Mesendoderm (in vitro differentiated cells): ENCODE measurements around the gene CTSF. TPM values are rescaled to one million over a fixed set of nuclear protein-coding genes. Genes with fewer than 3 reads are reported as not detected.

ENCODE experiments used
- DNase-seq: peaks from one replicate; pipeline ENCODE4 v3.0.0; 2013
- H2AK5ac ChIP-seq: 2 replicates; pipeline ENCODE4 v1.6.1; 2013; ENCODE audit warnings: low read length, inconsistent platforms
- H2BK120ac ChIP-seq: 2 replicates; pipeline ENCODE4 v1.6.1; 2013; ENCODE audit warnings: low read depth, mild to moderate bottlenecking, low read length, moderate library complexity, mixed read lengths
- H2BK15ac ChIP-seq: replicated peaks from 2 replicates; pipeline ENCODE4 v1.6.1; 2013; ENCODE audit warnings: low read depth, mild to moderate bottlenecking, moderate library complexity
- H2BK5ac ChIP-seq: 2 replicates; pipeline ENCODE4 v1.6.1; 2013; ENCODE audit warnings: low read length, inconsistent platforms
- H3K18ac ChIP-seq: 2 replicates; pipeline ENCODE4 v1.6.1; 2013; ENCODE audit warnings: mild to moderate bottlenecking, low read length, mixed read lengths
- H3K23ac ChIP-seq: one replicate; pipeline ENCODE4 v1.6.1; 2013; ENCODE audit warnings: low read length
- H3K27ac ChIP-seq: 2 replicates; pipeline ENCODE4 v1.5.1; 2013; ENCODE audit warnings: low read depth, mild to moderate bottlenecking, inconsistent platforms, low read length, moderate library complexity
- H3K27me3 ChIP-seq: 2 replicates; pipeline ENCODE4 v1.6.1; 2013; ENCODE audit warnings: low read length, control low read depth, mild to moderate bottlenecking, inconsistent platforms; ENCODE audit not compliant: insufficient read depth, poor library complexity
- H3K36me3 ChIP-seq: 2 replicates; pipeline ENCODE4 v1.6.1; 2013; ENCODE audit warnings: low read length, inconsistent platforms; ENCODE audit not compliant: control insufficient read depth, insufficient read depth
- H3K4ac ChIP-seq: one replicate; pipeline ENCODE4 v1.6.1; 2013; ENCODE audit warnings: low read depth, mild to moderate bottlenecking, low read length, moderate library complexity
- H3K4me1 ChIP-seq: 2 replicates; pipeline ENCODE4 v1.6.1; 2013; ENCODE audit warnings: low read depth, low read length, inconsistent platforms; ENCODE audit not compliant: control insufficient read depth
- H3K4me2 ChIP-seq: 2 replicates; pipeline ENCODE4 v1.6.1; 2013; ENCODE audit warnings: low read length
- H3K4me3 ChIP-seq: 2 replicates; pipeline ENCODE4 v1.5.1; 2013; ENCODE audit warnings: mild to moderate bottlenecking, low read length
- H3K56ac ChIP-seq: one replicate; pipeline ENCODE4 v1.6.1; 2013; ENCODE audit warnings: low read length
- H3K79me1 ChIP-seq: 2 replicates; pipeline ENCODE4 v1.6.1; 2013; ENCODE audit warnings: low read length, inconsistent platforms
- H3K79me2 ChIP-seq: 2 replicates; pipeline ENCODE4 v1.6.1; 2013; ENCODE audit warnings: mild to moderate bottlenecking, low read length; ENCODE audit not compliant: control insufficient read depth, insufficient read depth
- H3K9ac ChIP-seq: 2 replicates; pipeline ENCODE4 v1.6.1; 2013; ENCODE audit warnings: low read length, inconsistent platforms
- H4K5ac ChIP-seq: one replicate; pipeline ENCODE4 v1.6.1; 2013; ENCODE audit warnings: low read length
- H4K8ac ChIP-seq: one replicate; pipeline ENCODE4 v1.6.1; 2013; ENCODE audit warnings: low read depth, mild to moderate bottlenecking, control low read depth, low read length, moderate library complexity
- WGBS: extraction: QIAGEN DNeasy Blood & Tissue Kit; methylation state at CpG from one replicate; pipeline ENCODE4 v1.1.7; 2013; ENCODE audit warnings: low lambda C conversion rate, missing lambda C conversion rate; ENCODE audit not compliant: insufficient coverage; ENCODE audit errors: extremely low coverage; 5-methylcytosine and 5-hydroxymethylcytosine counted together
- polyA plus RNA-seq, 2 experiments: library from polyadenylated mRNA; stranded (reverse); fragments of 200-250 nt; gene quantifications; one replicate each; pipeline ENCODE4 v1.2.3, GENCODE V29; 2013

CTSF gene
- polyA plus RNA-seq (2013, experiment 1 of 2) = 0.22 TPM
- polyA plus RNA-seq (2013, experiment 2 of 2) = 0.32 TPM

DNA sequence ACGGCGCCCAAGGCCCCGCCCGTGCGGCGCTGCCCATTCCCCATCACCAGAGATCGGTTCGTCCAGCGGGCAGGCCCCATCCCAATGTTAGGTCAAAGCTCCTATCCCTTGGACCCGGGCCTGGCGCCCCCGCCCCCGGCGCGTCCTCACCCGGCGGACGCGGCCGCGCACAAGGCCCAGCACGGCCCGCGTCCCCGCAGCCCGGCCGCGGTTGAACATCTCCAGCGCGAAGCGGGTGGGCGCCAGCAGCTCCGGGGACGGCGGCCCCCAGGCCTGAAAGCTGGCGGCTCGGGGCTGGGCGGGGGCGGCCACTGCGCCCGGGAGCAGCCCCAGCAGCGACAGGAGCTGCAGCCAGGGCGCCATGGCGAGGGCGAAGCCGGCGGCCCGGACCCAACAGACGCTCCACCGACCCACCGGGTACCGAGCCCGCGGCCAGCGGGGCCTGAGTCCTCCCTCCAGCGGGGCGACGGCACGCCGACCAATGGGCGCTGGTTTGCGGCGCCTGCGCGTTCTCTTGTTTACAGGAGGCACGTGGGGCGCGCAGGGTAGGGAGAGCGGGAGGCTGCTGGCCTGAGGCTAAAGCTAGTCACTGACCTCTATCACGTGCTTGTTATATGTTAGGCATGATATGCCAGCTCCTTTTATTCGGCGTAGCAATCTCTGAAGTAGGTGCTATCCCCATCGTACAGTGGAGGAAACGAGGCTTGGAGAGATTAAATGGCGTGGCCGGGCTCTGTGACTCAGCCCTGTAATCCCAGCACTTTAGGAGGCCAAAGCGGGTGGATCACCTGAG is at the start of gene CTSF:
Gene CTSF, minus strand, starts transcription at position 483 of the 793 bp plus-strand sequence. Its CDS starts 120 bp downstream, at position 363.
- Histone ChIP-seq H3K27ac (no peak within 1 kb of the TSS), H3K56ac (peak within 1 kb of the TSS; percentile 47), H2AK5ac (peak within 1 kb of the TSS; percentile 37), H2BK120ac (no peak within 1 kb of the TSS), H2BK15ac (no peak within 1 kb of the TSS), H2BK5ac (peak within 1 kb of the TSS; percentile 5), H4K8ac (no peak within 1 kb of the TSS), H3K9ac (no peak within 1 kb of the TSS), H3K4me1 (peaks cover 7% of the 10 kb centered on the region), H3K4ac (no peak within 1 kb of the TSS), H3K79me2 (no peaks in the 10 kb centered on the region), H3K18ac (no peak within 1 kb of the TSS), H3K4me3 (no peak within 1 kb of the TSS), H4K5ac (no peak within 1 kb of the TSS), H3K79me1 (no peaks in the 10 kb centered on the region), H3K36me3 (no peaks in the 10 kb centered on the region), H3K27me3 (no peaks in the 10 kb centered on the region), H3K23ac (no peak within 1 kb of the TSS), H3K4me2 (no peak within 1 kb of the TSS)
- DNase-seq = no peak
- no CpG with 5 or more reads among the region's 77 CpGs for WGBS

DNA sequence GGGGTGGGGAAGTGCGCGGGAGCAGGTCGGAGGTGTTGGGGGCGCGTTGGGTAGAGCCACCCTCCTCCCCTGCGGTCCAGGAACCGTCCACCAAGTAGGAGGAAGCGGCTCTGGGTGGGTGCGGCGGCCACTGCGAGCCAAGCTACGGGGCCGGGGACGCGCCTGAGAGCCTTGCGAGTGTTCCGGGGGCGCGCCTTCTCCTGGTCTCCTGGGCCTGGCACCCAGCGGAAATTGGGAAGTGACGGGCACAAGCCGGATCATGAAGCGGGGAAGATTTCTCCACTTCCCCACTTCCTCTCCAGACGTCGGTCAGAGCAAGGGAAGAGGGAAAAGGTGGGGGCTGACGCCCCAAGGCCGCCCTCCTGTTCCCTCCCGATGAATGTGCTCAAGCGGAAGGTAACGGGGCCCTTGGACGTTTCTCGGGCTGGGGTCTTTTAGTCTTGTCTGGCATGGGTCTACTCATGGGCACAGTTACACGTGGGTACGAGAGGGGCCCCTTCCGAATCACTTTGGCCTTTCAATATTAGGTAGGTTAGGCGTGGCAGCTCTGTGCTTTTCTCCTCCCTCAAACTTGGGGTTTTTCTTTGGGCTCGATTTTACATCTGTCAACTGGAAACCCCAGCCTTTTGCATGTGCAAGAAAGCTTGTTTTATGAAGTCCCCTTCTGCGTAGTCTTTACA is 48.9 kb upstream of the CTSF start:
- peak overlapping the region; percentile 100 for H3K56ac ChIP-seq
- no peak overlapping the region for H4K8ac ChIP-seq
- no peak overlapping the region for H2BK15ac ChIP-seq
- peak overlapping the region; percentile 56 for H3K4me2 ChIP-seq
- H2BK120ac ChIP-seq = no peak overlapping the region
- H3K27ac ChIP-seq = no peak overlapping the region
- peaks cover 4% of the 10 kb centered on the region for H3K4me1 ChIP-seq
- H2AK5ac ChIP-seq = no peak overlapping the region
- H3K18ac ChIP-seq = no peak overlapping the region
- H3K9ac ChIP-seq = peak overlapping the region; percentile 99
- no CpG with 5 or more reads among the region's 38 CpGs for WGBS
- H3K4me3 ChIP-seq = peak overlapping the region; percentile 99
- H3K79me1 ChIP-seq = no peaks in the 10 kb centered on the region
- H3K27me3 ChIP-seq = no peaks in the 10 kb centered on the region
- H3K79me2 ChIP-seq = peaks cover 54% of the 10 kb centered on the region
- DNase-seq = no peak
- no peak overlapping the region for H4K5ac ChIP-seq
- no peak overlapping the region for H2BK5ac ChIP-seq
- H3K36me3 ChIP-seq = no peaks in the 10 kb centered on the region
- H3K23ac ChIP-seq = peak overlapping the region; percentile 52
- no peak overlapping the region for H3K4ac ChIP-seq

DNA sequence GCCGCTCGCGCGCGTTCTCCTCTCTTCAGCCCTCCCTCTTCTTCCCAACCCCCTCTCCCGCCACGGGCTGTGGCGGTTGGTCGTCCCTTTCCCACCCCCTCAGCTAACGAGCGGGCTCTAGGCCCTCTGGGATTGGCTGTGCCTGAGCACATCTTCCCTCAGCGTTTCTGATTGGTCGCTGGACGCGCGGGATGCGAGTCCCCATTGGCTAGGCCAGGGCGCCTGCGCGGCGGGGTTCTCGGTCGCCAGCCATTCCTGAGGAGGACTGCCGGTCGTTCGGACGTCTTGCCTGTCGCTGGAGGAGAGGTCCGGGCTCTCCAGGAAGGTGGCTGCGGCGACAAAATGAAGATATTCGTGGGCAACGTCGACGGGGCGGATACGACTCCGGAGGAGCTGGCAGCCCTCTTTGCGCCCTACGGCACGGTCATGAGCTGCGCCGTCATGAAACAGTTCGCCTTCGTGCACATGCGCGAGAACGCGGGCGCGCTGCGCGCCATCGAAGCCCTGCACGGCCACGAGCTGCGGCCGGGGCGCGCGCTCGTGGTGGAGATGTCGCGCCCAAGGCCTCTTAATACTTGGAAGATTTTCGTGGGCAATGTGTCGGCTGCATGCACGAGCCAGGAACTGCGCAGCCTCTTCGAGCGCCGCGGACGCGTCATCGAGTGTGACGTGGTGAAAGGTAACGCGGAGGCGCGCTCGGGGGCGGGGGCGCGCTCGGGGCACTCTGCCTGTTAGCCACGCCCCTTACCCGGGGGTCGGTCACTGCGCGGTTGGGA is 48.2 kb upstream of the CTSF start, which contains the start of gene RBM14:
Gene RBM14, plus strand, starts transcription at position 252 of the 776 bp plus-strand sequence. Its CDS starts 91 bp downstream, at position 343.
- Histone ChIP-seq H3K4ac (peak within 1 kb of the TSS; percentile 74), H3K4me2 (peak within 1 kb of the TSS; percentile 56), H2BK15ac (no peak within 1 kb of the TSS), H3K4me1 (peaks cover 4% of the 10 kb centered on the region), H3K27ac (peak within 1 kb of the TSS; percentile 88), H3K23ac (peak within 1 kb of the TSS; percentile 52), H2AK5ac (peak within 1 kb of the TSS; percentile 83), H2BK5ac (peak within 1 kb of the TSS; percentile 97), H3K36me3 (no peaks in the 10 kb centered on the region), H3K79me1 (no peaks in the 10 kb centered on the region), H3K4me3 (peak within 1 kb of the TSS; percentile 99), H3K79me2 (peaks cover 46% of the 10 kb centered on the region), H3K18ac (peak within 1 kb of the TSS; percentile 94), H3K9ac (peak within 1 kb of the TSS; percentile 99), H4K8ac (no peak within 1 kb of the TSS), H3K27me3 (no peaks in the 10 kb centered on the region), H2BK120ac (no peak within 1 kb of the TSS), H4K5ac (no peak within 1 kb of the TSS), H3K56ac (peak within 1 kb of the TSS; percentile 100)
- peak; percentile 100 for DNase-seq
- whole genome bisulfite sequencing = no CpG with 5 or more reads among the region's 90 CpGs

DNA sequence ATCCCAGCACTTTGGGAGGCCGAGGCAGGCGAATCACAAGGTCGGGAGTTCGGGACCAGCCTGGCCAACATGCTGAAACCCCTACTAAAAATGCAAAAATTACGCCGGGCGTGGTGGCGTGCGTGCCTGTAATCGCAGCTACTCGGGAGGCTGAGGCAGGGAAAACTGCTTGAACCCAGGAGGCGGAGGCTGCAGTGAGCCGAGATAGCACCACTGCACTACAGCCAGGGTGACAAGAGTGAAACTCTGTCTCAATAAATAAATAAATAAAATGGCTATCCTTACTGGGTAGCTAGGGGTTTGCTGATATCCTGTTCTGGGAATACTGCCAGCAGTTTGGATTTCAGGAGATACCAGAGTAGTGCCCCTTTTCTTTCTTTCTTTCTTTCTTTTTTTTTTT is 45.7 kb upstream of the CTSF start:
- DNase-seq = no peak
- Histone ChIP-seq H3K79me1 (no peaks in the 10 kb centered on the region), H3K9ac (no peak overlapping the region), H3K4ac (no peak overlapping the region), H3K79me2 (peaks cover 26% of the 10 kb centered on the region), H3K23ac (no peak overlapping the region), H4K5ac (no peak overlapping the region), H2BK120ac (no peak overlapping the region), H3K56ac (no peak overlapping the region), H2BK15ac (no peak overlapping the region), H3K4me1 (peaks cover 4% of the 10 kb centered on the region), H3K4me2 (no peak overlapping the region), H4K8ac (no peak overlapping the region), H3K27me3 (no peaks in the 10 kb centered on the region), H3K27ac (no peak overlapping the region), H2BK5ac (no peak overlapping the region), H3K4me3 (no peak overlapping the region), H3K36me3 (no peaks in the 10 kb centered on the region), H3K18ac (no peak overlapping the region), H2AK5ac (no peak overlapping the region)
- no CpG with 5 or more reads among the region's 13 CpGs for WGBS

DNA sequence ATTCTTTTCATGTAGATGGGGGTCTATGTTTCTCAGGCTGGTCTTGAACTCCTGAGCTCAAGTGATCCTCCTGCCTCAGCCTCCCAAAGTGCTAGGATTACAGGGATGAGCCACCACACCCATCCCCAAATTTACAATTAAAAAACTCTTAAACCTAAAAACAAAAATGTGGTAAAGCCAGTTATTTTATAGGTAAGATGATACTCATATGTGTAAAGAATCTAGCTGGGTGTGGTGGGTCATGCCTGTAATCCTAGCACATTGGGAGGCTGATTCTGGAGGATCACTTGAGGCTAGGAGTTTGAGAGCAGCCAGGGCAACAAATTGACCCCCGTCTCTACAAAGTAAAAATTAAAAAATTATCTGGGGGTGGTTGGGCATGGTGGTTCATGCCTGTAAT is 44.1 kb upstream of the CTSF start:
- Histone ChIP-seq H3K79me1 (no peaks in the 10 kb centered on the region), H3K36me3 (no peaks in the 10 kb centered on the region), H3K27ac (no peak overlapping the region), H3K18ac (no peak overlapping the region), H2BK5ac (no peak overlapping the region), H3K27me3 (no peaks in the 10 kb centered on the region), H3K4me3 (no peak overlapping the region), H3K4ac (no peak overlapping the region), H2BK120ac (no peak overlapping the region), H3K79me2 (peaks cover 10% of the 10 kb centered on the region), H3K4me2 (no peak overlapping the region), H2AK5ac (no peak overlapping the region), H3K23ac (no peak overlapping the region), H4K8ac (no peak overlapping the region), H3K4me1 (no peaks in the 10 kb centered on the region), H4K5ac (no peak overlapping the region), H2BK15ac (no peak overlapping the region), H3K9ac (no peak overlapping the region), H3K56ac (no peak overlapping the region)
- WGBS = no CpG with 5 or more reads among the region's 1 CpG
- DNase-seq = no peak
